ACHN (cell line): ENCODE measurements around the gene FCER1A.

ENCODE experiments used
- DNase-seq: peaks from one replicate; pipeline ENCODE4 v3.0.0-alpha.2; 2015
- in situ Hi-C: cut with HindIII; loops from 2 replicates; pipeline ENCODE4 v1.10.0; 2017; ENCODE audit warnings: low sequenced_read_pairs, low pct_ligation_motif_present, low pct_unique_long_range_greater_than_20kb

The FCER1A gene

GRCh38 chr1:159302095-159302494, at the start of gene FCER1A:
Gene FCER1A (plus strand): TSS chr1:159302336. CDS start chr1:159302365, 29 bp downstream.
- in situ Hi-C loops = no loop called here
- no peak for DNase-seq

DNA sequence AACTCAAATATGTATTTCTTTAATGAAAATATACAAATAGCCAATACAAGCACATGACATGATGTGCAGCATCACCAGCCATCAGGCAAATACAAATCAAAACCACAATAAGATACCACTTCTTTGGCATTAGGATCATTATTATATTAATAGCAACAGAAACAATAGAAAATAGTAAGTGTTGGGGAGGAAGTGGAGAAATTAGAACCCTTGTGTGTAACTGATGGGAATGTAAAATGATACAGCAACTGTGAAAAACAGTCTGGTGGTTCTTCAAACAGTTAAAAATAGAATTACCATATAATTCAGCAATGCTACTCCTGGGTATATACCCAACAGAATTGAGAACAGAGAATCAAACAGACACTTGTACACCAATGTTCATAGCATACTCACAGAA, 40.8 kb upstream of the FCER1A start:
- no peak for DNase-seq
- in situ Hi-C loops = no loop called here

DNA sequence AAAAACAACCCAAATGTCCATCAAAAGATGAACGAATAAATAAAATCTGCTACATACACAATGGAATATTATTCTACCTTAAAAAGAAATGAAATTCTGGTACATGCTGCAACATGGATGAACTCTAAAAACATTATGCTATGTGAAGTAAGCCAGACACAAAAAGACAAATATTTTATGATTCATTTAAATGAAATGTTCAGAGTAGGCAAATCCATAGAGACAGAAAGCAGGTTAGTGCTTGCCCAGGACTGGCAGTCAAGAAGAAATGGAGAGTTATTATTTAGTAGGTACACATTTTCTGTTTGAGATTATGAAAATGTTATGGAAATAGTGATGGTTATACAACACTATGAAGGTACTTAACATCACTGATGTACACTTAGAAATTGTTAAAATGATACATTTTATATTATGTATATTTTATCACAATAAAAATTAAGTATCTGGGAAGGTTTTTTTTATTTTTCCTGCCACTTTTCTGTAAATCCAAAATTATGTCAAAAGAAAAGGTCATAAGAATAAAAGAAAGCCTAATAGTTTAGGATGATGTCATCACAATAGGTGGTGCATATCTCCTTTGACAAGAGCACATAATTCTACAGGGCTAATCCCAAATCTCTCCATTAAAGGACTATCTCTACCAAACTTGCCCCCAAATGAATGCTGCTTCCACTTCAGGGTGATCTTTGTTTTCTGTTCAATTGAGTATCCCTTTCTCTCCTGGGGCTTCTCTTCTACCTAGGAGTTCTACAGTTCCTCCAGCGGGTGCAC, 40.2 kb upstream of the FCER1A start:
- in situ Hi-C loops = no loop called here
- DNase-seq = no peak

- in situ Hi-C loops = no loop called here
- DNase-seq = no peak
Measured at GRCh38 chr1:159266832-159267231, 35.3 kb upstream of the FCER1A start.

- DNase-seq = no peak
- in situ Hi-C loops = no loop called here
Measured at GRCh38 chr1:159274631-159275030, 27.5 kb upstream of the FCER1A start.

DNA sequence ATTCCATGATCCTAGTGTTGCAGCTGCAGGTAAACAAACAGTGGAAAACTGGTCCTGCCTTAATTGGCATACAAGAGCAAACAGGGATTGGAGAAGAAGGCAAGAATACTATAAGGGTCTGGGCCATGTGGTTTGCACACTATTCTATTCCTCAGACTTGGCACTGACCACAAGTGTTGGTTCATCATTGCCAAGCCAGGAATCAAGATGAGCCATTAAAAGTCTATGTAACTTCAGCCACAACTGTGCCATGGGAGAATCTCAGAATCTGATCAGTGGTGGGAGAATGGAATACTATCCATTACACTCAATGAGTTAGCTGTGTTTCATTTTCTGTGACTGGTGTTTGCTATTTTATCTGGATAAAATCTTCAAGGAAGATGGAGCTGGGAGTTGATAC, 26.2 kb upstream of the FCER1A start:
- no peak for DNase-seq
- in situ Hi-C loops = no loop called here

- DNase-seq = no peak
- in situ Hi-C loops = no loop called here
Measured at GRCh38 chr1:159279773-159280172, 22.4 kb upstream of the FCER1A start.

- in situ Hi-C loops = no loop called here
- DNase-seq = no peak
Measured at GRCh38 chr1:159282118-159282517, 20.0 kb upstream of the FCER1A start.

GRCh38 chr1:159289060-159289459, 13.1 kb upstream of the FCER1A start:
- DNase-seq = no peak
- in situ Hi-C loops = no loop called here

GRCh38 chr1:159291424-159291823, 10.7 kb upstream of the FCER1A start:
- in situ Hi-C loops = no loop called here
- no peak for DNase-seq

GRCh38 chr1:159296706-159297375, 5.3 kb upstream of the FCER1A start:
- no peak for DNase-seq

GRCh38 chr1:159300146-159300545, 2.0 kb upstream of the FCER1A start:
- no peak for DNase-seq
- in situ Hi-C loops = no loop called here

More at GRCh38 chr1:159296706-159297375, 5.3 kb upstream of the FCER1A start:
- in situ Hi-C loops = no loop called here

GRCh38 chr1:159307346-159308020, 5.3 kb downstream of the FCER1A start:
- in situ Hi-C loops = no loop called here
- DNase-seq = no peak

- no peak for DNase-seq
- in situ Hi-C loops = no loop called here
Measured at GRCh38 chr1:159311679-159312078, 9.5 kb downstream of the FCER1A start.

- no peak for DNase-seq
- in situ Hi-C loops = no loop called here
Measured at GRCh38 chr1:159315381-159315780, 13.2 kb downstream of the FCER1A start.

DNA sequence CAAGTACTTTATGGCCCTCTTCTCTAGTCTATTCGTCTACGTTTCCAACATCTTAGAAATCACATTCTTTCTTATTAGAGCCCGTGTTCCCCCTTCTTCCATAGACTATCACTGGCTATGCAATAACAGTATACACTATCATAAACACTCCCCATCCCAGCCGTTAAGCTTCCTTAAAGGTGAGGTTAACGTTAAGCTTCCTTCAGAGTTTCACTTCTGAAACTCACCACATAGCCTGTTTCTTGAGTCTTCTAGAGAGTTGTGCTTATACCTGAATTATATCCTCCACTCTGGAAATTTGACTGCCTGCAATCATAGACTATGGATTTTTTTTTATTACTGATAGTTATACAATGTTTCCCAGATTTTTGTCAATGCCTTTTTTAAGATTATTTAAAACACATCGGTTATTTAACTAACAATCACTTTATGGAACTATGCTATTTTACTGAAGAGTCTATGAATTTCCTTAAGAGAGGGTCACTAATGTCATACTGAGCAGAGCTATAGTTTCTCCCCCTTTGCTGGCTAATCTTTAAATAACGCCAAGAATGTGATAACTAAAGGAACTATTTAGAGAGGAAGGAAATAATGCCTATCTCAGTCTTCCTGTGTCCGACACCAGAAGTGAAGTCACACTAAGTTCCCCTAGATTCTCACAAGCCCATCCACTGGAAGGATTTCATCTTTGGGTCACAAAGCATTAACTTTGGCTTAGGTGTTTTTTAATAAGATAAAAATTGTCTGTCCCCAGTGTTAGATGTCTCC, 16.8 kb downstream of the FCER1A start:
- no peak for DNase-seq
- in situ Hi-C loops = no loop called here

DNA sequence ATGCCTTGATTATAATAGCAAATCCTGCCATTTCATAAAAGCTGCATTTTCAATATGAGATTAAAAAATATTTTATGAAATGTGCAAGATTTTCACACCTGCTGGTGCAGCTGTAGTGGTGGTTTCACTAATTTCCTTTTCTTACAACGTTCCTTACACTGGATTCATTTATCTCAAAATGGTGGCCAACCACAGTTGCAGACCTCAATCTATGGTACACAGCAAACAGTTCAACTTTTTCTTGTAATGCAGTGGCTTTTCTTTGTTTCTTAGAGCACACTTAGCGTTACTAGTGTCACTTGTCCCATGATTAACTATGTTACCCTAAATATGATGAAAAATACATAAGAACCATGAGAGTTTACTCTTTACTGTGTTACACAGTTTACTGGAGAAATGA, 32.7 kb downstream of the FCER1A start:
- DNase-seq = no peak

DNA sequence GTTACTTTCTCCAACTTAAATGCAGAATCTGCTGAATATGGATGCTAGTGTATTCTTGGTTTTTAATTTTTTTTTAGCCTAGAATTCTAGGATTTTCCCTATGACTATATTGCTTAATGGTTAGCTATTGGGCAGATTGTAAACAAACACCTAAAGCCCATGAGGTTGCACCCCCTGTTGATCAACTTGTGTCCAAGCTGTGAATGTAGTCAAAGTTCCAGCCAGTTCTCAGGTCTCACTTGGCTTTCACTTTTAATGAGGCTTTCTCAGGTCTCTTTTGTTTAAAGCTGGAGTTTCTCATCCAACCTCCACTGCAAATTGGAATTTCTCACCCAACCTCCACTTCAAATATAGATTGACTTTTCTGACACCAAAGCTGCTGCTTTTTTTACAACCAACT, 35.9 kb downstream of the FCER1A start:
- in situ Hi-C loops = no loop called here
- no peak for DNase-seq

More for the DNA sequence above, 32.7 kb downstream of the FCER1A start:
- in situ Hi-C loops = no loop called here

DNA sequence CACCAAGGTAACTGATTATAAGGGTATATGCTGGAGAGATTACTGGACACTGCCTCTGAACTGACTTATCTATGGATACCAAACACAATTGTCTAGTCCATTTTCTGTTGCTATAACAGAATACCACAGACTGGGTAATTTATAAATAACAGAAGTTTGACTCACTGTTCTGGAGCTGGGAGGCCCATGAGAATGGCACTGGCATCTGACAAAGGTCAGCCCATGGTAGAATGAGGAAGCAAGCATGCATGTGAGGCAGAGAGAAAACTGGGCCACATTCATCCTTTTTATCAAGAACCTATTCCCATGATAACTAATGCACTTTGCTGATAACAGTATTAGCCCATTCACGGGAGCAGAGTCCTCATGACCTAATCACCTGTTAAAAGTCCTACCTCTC, 37.4 kb downstream of the FCER1A start:
- DNase-seq = peak; percentile 89
- in situ Hi-C loops = no loop called here
